Measurements from ENCODE around the gene CCDC167.

The CCDC167 gene

GRCh38 chr6:37492991-37493660 lies 6.6 kb downstream of the CCDC167 start:
- no peak for DNase-seq (ENCODE audit: low read depth, low spot score)
- no peak for TF ChIP-seq SUZ12 (IDR thresholded peaks at IDR 0.05; ENCODE audit: extremely low read depth, insufficient read depth, insufficient read length)
- no peak for TF ChIP-seq YY1 (IDR thresholded peaks at IDR 0.05; ENCODE audit: insufficient read depth, insufficient read length)
- no peak for TF ChIP-seq ZNF274 (IDR thresholded peaks at IDR 0.05; ENCODE audit: low read depth, low read length)
- H3K36me3 ChIP-seq (ENCODE audit: insufficient read depth, insufficient read length, low read length) = no peaks in the 10 kb centered on the region
- H3K9ac ChIP-seq (ENCODE audit: insufficient read length, low read depth) = peak overlapping the region; percentile 24
- no peak overlapping the region for H3K4me3 ChIP-seq (ENCODE audit: insufficient read length, low read depth)
- H3K4me1 ChIP-seq (ENCODE audit: insufficient read depth, insufficient read length) = peaks cover 14% of the 10 kb centered on the region
- H3K9me3 ChIP-seq (ENCODE audit: insufficient read depth, low read length) = no peaks in the 10 kb centered on the region
- H3K27me3 ChIP-seq (ENCODE audit: insufficient read depth, insufficient read length) = no peaks in the 10 kb centered on the region

DNA sequence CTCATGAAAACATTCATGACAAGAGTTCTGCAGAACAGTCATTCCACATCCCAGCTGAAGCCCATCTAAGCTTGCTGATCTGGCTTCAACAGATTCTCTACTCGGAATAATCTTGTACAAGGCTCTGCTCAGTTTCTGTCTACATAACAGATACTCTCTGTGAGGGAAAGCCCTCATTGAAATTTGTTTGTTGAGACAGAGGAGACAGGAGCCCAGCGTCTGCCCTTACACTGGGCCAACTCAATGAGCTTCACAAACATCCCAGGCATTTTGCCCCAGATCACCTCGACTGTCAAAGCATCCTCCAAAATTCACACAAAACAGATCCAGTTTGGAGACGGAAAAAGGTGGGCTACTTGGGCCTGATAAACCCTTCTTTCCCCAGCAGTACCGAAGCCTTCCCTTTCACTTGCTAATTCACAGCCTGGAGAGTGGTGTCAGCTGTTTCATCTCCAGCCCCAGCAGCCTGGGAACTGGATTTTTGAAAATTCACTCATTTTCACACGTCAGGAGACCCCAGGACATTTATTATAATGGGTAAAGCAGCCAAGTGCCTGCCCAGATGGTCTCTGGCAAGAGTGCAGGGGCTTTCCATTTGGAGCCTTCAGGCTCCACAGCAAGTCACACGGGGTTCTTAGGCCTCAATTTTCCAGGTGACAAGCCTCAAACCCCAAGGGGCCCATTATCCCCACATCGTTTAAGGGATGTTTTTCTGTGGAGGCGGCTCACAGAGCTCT lies 7.3 kb downstream of the CCDC167 start:
- TF ChIP-seq YY1 (IDR thresholded peaks at IDR 0.05; ENCODE audit: insufficient read depth, insufficient read length) = no peak
- no peak for TF ChIP-seq SUZ12 (IDR thresholded peaks at IDR 0.05; ENCODE audit: extremely low read depth, insufficient read depth, insufficient read length)
- no peak for TF ChIP-seq ZNF274 (IDR thresholded peaks at IDR 0.05; ENCODE audit: low read depth, low read length)
- Histone ChIP-seq H3K9ac (ENCODE audit: insufficient read length, low read depth) (peak overlapping the region; percentile 42), H3K4me1 (ENCODE audit: insufficient read depth, insufficient read length) (peaks cover 16% of the 10 kb centered on the region), H3K36me3 (ENCODE audit: insufficient read depth, insufficient read length, low read length) (no peaks in the 10 kb centered on the region), H3K9me3 (ENCODE audit: insufficient read depth, low read length) (no peaks in the 10 kb centered on the region), H3K4me3 (ENCODE audit: insufficient read length, low read depth) (no peak overlapping the region), H3K27me3 (ENCODE audit: insufficient read depth, insufficient read length) (no peaks in the 10 kb centered on the region)
- no peak for DNase-seq (ENCODE audit: low read depth, low spot score)

DNA sequence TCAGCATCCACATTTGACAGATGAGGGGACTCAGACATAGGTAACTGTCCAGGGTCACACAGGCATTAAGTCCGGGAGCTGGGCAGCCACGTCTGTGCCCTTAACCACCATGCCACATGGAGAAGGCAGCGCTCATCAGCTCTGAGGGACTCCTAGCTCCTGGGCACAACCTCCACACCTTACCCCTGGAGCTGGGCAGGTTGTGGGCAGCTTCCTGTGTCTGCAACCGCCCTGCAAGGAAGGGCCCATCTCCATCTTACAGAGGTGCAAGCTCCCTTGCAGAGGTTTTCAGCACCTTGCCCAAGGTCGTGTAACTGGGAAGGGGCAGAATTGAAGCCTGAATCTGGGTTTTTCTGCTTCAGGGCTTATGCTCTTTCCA lies 7.9 kb downstream of the CCDC167 start:
- no peaks in the 10 kb centered on the region for H3K9me3 ChIP-seq (ENCODE audit: insufficient read depth, low read length)
- peaks cover 16% of the 10 kb centered on the region for H3K4me1 ChIP-seq (ENCODE audit: insufficient read depth, insufficient read length)
- peak overlapping the region; percentile 46 for H3K9ac ChIP-seq (ENCODE audit: insufficient read length, low read depth)
- no peaks in the 10 kb centered on the region for H3K27me3 ChIP-seq (ENCODE audit: insufficient read depth, insufficient read length)
- no peaks in the 10 kb centered on the region for H3K36me3 ChIP-seq (ENCODE audit: insufficient read depth, insufficient read length, low read length)
- TF ChIP-seq ZNF274 (IDR thresholded peaks at IDR 0.05; ENCODE audit: low read depth, low read length) (no peak), SUZ12 (IDR thresholded peaks at IDR 0.05; ENCODE audit: extremely low read depth, insufficient read depth, insufficient read length) (no peak), YY1 (IDR thresholded peaks at IDR 0.05; ENCODE audit: insufficient read depth, insufficient read length) (no peak)
- DNase-seq (ENCODE audit: low read depth, low spot score) = no peak
- no peak overlapping the region for H3K4me3 ChIP-seq (ENCODE audit: insufficient read length, low read depth)

DNA sequence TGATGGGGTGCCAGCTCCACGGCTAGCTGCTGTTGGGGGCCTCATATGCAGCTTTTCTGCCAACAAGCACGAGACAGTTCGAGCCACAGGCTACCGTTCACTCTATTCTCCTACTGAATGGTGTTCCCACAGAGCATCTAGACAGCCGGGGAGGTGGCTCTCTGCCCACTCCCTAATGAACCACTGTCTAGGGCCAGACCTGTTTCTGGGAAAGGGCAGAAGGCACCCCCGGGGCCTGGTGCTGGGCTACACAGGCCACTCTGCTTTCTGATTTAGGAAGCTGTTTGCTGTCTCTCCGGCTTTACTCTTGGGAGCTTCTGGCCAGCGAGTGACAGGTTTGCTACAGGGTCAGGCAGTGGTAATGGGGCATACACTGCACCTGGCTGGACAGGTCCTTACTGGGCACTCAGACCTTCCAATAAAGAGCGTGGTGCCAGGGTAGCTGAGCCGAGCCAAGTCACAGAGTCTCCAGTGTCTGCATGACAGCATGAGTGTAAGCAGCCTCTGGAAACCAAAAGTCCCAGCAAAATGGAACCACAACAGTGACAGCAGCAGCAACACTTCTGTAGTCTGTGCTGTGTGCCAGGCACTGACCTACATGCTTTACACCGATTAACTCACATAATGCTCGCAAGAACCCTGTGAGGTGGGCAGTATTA lies 8.4 kb downstream of the CCDC167 start:
- Histone ChIP-seq H3K4me3 (ENCODE audit: insufficient read length, low read depth) (no peak overlapping the region), H3K4me1 (ENCODE audit: insufficient read depth, insufficient read length) (peaks cover 16% of the 10 kb centered on the region), H3K27me3 (ENCODE audit: insufficient read depth, insufficient read length) (no peaks in the 10 kb centered on the region), H3K9me3 (ENCODE audit: insufficient read depth, low read length) (no peaks in the 10 kb centered on the region), H3K36me3 (ENCODE audit: insufficient read depth, insufficient read length, low read length) (no peaks in the 10 kb centered on the region), H3K9ac (ENCODE audit: insufficient read length, low read depth) (no peak overlapping the region)
- DNase-seq (ENCODE audit: low read depth, low spot score) = no peak
- TF ChIP-seq YY1 (IDR thresholded peaks at IDR 0.05; ENCODE audit: insufficient read depth, insufficient read length) = no peak
- no peak for TF ChIP-seq ZNF274 (IDR thresholded peaks at IDR 0.05; ENCODE audit: low read depth, low read length)
- TF ChIP-seq SUZ12 (IDR thresholded peaks at IDR 0.05; ENCODE audit: extremely low read depth, insufficient read depth, insufficient read length) = no peak

DNA sequence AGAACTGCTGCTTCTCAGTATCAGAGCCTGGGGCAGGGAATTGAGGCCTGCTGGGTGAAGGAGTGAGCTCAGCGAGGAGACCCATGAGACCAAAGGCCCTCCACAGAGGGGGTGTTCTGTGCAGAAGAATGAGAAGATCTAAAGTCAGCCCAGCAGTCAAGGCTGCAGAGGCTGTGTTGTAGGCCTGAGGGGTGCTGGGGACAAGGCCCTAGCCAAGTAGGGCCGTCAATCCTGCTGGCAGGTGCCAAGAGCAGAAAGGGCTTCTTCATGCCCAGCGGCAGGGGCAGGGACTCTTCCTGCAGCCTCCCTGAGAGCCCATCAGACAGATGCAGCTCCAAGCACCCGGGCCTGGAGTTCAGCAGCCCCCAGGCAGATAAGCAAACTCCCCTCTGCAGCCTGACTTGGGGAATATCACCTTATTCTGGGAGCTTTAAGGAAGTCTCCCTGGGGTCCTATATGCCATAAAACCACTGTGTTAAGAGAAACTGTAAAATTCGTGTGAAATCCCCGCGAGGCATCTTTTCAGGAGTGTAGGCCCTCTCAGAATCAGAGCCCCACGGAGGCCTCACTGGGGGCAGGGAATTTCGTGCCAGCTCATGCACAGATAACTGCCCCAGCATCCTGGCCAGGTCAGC lies 9.0 kb downstream of the CCDC167 start:
- no peaks in the 10 kb centered on the region for H3K27me3 ChIP-seq (ENCODE audit: insufficient read depth, insufficient read length)
- no peaks in the 10 kb centered on the region for H3K36me3 ChIP-seq (ENCODE audit: insufficient read depth, insufficient read length, low read length)
- H3K9me3 ChIP-seq (ENCODE audit: insufficient read depth, low read length) = no peaks in the 10 kb centered on the region
- no peak overlapping the region for H3K9ac ChIP-seq (ENCODE audit: insufficient read length, low read depth)
- TF ChIP-seq YY1 (IDR thresholded peaks at IDR 0.05; ENCODE audit: insufficient read depth, insufficient read length) (no peak), ZNF274 (IDR thresholded peaks at IDR 0.05; ENCODE audit: low read depth, low read length) (no peak), SUZ12 (IDR thresholded peaks at IDR 0.05; ENCODE audit: extremely low read depth, insufficient read depth, insufficient read length) (no peak)
- no peak for DNase-seq (ENCODE audit: low read depth, low spot score)
- H3K4me1 ChIP-seq (ENCODE audit: insufficient read depth, insufficient read length) = peaks cover 16% of the 10 kb centered on the region
- no peak overlapping the region for H3K4me3 ChIP-seq (ENCODE audit: insufficient read length, low read depth)

GRCh38 chr6:37489697-37490336 lies 9.9 kb downstream of the CCDC167 start:
- TF ChIP-seq YY1 (IDR thresholded peaks at IDR 0.05; ENCODE audit: insufficient read depth, insufficient read length) (no peak), ZNF274 (IDR thresholded peaks at IDR 0.05; ENCODE audit: low read depth, low read length) (no peak), SUZ12 (IDR thresholded peaks at IDR 0.05; ENCODE audit: extremely low read depth, insufficient read depth, insufficient read length) (no peak)
- Histone ChIP-seq H3K4me3 (ENCODE audit: insufficient read length, low read depth) (no peak overlapping the region), H3K4me1 (ENCODE audit: insufficient read depth, insufficient read length) (peaks cover 16% of the 10 kb centered on the region), H3K36me3 (ENCODE audit: insufficient read depth, insufficient read length, low read length) (no peaks in the 10 kb centered on the region), H3K9me3 (ENCODE audit: insufficient read depth, low read length) (no peaks in the 10 kb centered on the region), H3K9ac (ENCODE audit: insufficient read length, low read depth) (no peak overlapping the region), H3K27me3 (ENCODE audit: insufficient read depth, insufficient read length) (no peaks in the 10 kb centered on the region)
- DNase-seq (ENCODE audit: low read depth, low spot score) = no peak

All from NT2/D1 (cell line).